GM06990 (cell line): Measurements from ENCODE around the gene TUBA4A.

ENCODE experiments used
- DNase-seq: peaks from one replicate; pipeline ENCODE4 v3.0.0-alpha.2; 2011; ENCODE audit not compliant: insufficient read length; ENCODE audit errors: extremely low read depth
- H3K27me3 ChIP-seq: replicated peaks from 2 replicates; pipeline ENCODE4 v1.6.0; 2011; ENCODE audit warnings: low read length; ENCODE audit not compliant: control insufficient read depth, insufficient read depth
- H3K36me3 ChIP-seq: 2 replicates; pipeline ENCODE4 v1.5.1; 2011; ENCODE audit warnings: low read length; ENCODE audit not compliant: control insufficient read depth, insufficient read depth
- H3K4me3 ChIP-seq: replicated peaks from 2 replicates; pipeline ENCODE4 v1.5.1; 2011; ENCODE audit warnings: low read depth, mild to moderate bottlenecking, control low read depth, low read length
- CTCF ChIP-seq: IDR thresholded peaks from 2 replicates; pipeline ENCODE4 v1.5.1; 2011; ENCODE audit warnings: low read length, control low read depth, mild to moderate bottlenecking, inconsistent platforms; ENCODE audit not compliant: insufficient read depth, poor library complexity, severe bottlenecking

TUBA4A gene

DNA sequence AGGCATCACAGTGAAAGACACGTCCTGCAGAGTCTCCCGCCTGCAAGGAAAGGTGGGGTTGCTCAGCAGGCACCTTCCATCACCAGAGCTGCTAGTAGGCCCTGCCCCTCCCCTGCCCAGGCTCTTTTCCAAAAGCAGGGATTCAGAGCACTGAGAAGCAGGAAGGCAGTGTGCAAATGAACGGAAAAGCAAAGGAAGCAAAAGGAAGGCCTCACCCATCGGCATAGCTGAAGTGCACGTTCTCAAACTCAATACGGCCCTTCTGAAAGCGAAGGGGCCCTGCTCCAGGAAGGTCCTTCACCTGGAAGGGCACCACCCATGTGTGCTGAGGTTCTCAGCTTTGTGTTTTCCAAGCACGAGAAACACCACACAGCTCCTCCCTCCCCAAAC, 40.7 kb downstream of the TUBA4A start:
- Histone ChIP-seq H3K4me3 (no peak overlapping the region), H3K27me3 (no peaks in the 10 kb centered on the region), H3K36me3 (peaks cover 17% of the 10 kb centered on the region)
- no peak for TF ChIP-seq CTCF
- no peak for DNase-seq

GRCh38 chr2:219210886-219211362, 42.8 kb downstream of the TUBA4A start:
- Histone ChIP-seq H3K4me3 (no peak overlapping the region), H3K27me3 (no peaks in the 10 kb centered on the region), H3K36me3 (peaks cover 15% of the 10 kb centered on the region)
- no peak for DNase-seq
- no peak for TF ChIP-seq CTCF

- no peaks in the 10 kb centered on the region for H3K27me3 ChIP-seq
- no peak for TF ChIP-seq CTCF
- no peak overlapping the region for H3K4me3 ChIP-seq
- no peak for DNase-seq
- H3K36me3 ChIP-seq = peaks cover 15% of the 10 kb centered on the region
These were observed 43.4 kb downstream of the TUBA4A start for GRCh38 chr2:219210196-219210885.

- DNase-seq = no peak
- TF ChIP-seq CTCF = no peak
- Histone ChIP-seq H3K36me3 (peaks cover 15% of the 10 kb centered on the region), H3K27me3 (no peaks in the 10 kb centered on the region), H3K4me3 (no peak overlapping the region)
These were observed 44.2 kb downstream of the TUBA4A start for GRCh38 chr2:219209236-219210195.

DNA sequence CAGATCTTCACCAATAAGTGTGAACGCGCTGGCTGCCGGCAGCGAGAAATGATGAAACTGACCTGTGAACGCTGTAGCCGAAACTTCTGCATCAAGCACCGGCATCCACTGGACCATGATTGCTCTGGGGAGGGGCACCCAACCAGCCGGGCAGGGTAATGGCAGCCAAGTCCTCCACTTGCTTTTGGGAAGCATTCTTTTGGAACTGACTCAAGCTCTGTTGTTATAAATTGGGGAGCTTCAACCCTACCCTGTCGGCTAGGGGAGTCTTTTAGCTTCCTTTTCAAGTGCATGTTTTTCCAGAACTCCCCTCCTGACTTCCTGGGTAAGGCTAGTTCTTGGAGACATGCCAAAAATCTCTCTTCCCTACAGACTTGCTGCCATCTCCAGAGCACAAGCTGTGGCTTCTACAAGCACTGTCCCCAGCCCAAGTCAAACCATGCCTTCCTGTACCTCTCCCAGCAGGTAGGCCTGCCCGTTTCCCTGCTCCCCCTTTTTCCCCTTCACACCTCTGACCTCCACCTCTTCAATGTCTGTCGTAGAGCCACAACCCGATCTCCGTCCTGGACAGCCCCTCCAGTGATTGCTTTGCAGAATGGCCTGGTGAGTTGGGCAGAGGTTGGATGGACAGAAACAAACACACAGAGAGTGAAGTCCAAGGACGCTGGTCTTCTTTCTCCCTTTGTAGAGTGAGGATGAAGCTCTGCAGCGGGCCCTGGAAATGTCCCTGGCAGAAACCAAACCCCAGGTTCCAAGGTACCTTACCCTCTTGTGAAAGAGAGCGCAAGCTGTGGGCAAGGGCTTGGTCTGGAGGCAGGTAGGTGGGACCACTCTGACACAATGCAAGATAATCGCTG, 45.6 kb downstream of the TUBA4A start:
- DNase-seq = no peak
- H3K4me3 ChIP-seq = no peak overlapping the region
- no peak for TF ChIP-seq CTCF
- H3K27me3 ChIP-seq = no peaks in the 10 kb centered on the region
- peaks cover 13% of the 10 kb centered on the region for H3K36me3 ChIP-seq
